PC-3 (cell line): ENCODE measurements around the gene ROCK2.

Source experiments
- EZH2 ChIP-seq: fragments of 300-600 bp; sonication (generic); IDR thresholded peaks from one replicate; pipeline ENCODE4 v1.6.1; 2017; ENCODE audit warnings: antibody characterized with exemption, mild to moderate bottlenecking, low read length; ENCODE audit not compliant: unreplicated experiment
- EZH2phosphoT487 ChIP-seq: fragments of 300-600 bp; sonication (generic); IDR thresholded peaks from 2 replicates; pipeline ENCODE4 v1.6.1; 2018; ENCODE audit warnings: mild to moderate bottlenecking, antibody characterized with exemption, low read length, borderline replicate concordance
- TF ChIP-seq, protein P1 (sequence below): fragments of 300-600 bp; sonication (generic); conservative IDR thresholded peaks from 2 replicates; pipeline ENCODE4 v1.5.1; 2017; ENCODE audit warnings: antibody characterized with exemption, low read depth, mild to moderate bottlenecking, low read length

DNA sequence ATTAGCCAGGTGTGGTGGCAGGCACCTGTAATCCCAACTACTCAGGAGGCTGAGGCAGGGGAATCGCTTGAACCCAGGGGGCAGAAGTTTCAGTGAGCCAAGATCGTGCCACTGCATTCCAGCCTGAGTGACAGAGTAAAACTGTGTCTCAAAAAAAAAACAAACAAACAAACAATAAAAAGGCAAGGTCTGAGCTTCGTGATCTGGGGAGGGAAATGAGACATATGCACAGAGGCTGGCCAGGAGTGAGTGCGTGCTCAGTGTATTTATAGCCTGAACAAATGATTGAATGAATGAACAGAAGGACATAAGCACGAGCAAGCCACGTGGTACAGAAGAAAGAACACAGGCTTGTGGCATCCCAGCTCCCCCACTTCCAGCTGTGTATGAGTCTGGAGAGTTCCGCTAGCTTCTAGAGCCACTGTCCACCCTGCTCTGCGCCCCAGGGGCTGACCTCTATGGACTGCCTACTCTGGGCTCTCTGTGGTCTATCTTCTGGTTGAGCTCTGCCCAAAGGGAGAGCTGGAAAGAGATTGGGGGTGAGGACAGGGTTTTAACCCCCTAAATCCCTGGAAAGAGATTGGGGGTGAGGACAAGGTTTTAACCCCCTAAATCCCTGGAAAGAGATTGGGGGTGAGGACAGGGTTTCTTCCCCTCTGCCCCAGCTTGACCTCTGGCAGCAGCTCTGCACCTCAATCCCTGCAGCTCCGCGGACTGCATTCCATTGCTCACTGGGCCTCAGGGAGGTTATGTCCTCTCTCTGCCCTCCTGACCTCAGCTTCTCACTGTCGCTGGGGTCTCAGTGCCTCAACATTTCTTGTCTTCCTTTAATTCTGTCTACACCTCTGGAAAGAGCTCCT, 11.0 kb upstream of the ROCK2 start:
- TF ChIP-seq, protein P1, sequence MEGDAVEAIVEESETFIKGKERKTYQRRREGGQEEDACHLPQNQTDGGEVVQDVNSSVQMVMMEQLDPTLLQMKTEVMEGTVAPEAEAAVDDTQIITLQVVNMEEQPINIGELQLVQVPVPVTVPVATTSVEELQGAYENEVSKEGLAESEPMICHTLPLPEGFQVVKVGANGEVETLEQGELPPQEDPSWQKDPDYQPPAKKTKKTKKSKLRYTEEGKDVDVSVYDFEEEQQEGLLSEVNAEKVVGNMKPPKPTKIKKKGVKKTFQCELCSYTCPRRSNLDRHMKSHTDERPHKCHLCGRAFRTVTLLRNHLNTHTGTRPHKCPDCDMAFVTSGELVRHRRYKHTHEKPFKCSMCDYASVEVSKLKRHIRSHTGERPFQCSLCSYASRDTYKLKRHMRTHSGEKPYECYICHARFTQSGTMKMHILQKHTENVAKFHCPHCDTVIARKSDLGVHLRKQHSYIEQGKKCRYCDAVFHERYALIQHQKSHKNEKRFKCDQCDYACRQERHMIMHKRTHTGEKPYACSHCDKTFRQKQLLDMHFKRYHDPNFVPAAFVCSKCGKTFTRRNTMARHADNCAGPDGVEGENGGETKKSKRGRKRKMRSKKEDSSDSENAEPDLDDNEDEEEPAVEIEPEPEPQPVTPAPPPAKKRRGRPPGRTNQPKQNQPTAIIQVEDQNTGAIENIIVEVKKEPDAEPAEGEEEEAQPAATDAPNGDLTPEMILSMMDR = no peak
- no peak for TF ChIP-seq EZH2
- no peak for TF ChIP-seq EZH2phosphoT487
